Measurements from ENCODE around the gene RBMS1. TPM values are rescaled to one million over a fixed set of nuclear protein-coding genes. Genes with fewer than 3 reads are reported as not detected.

Gene RBMS1
- total and polyA plus RNA-seq, 2 of the 13 experiments (the other 11 are each of a cell fraction or from before 2014, with no cell fraction given), result 55.5 to 110 TPM

- no TSS peak for BruUV-seq (replicated peaks)
- CTCF ChIA-PET (ENCODE audit: low intra/inter-chr PET ratio, low total read pairs), result no interaction called here
- H3K4me3 ChIP-seq (replicated peaks in 1 of 3; ENCODE audit: insufficient read depth in 1 of 3, low read depth in 2 of 3, low read length in 3 of 3), result no peak overlapping the region
- no peaks in the 10 kb centered on the region for H3K27me3 ChIP-seq (ENCODE audit: control insufficient read depth in 1 of 2, insufficient read depth in 2 of 2, low read length in 2 of 2)
- H3K9ac ChIP-seq (ENCODE audit: insufficient read depth, low read depth, low read length), result no peak overlapping the region
- peaks cover 27% of the 10 kb centered on the region; the same call in 1 of the 2 replicates for H4K20me1 ChIP-seq (ENCODE audit: insufficient read depth, low read length)
- H3K4me2 ChIP-seq (ENCODE audit: low read depth, low read length), result no peak overlapping the region
- H3K36me3 ChIP-seq (replicated peaks in 1 of 2; ENCODE audit: control insufficient read depth in 1 of 2, insufficient read depth in 2 of 2, low read length in 2 of 2), result peaks cover 0 to 2% of the 10 kb centered on the region in 2 experiments; a peak in 2 of 5 replicates
- H3K4me1 ChIP-seq (ENCODE audit: insufficient read depth, low read length), result no peaks in the 10 kb centered on the region
- intact Hi-C loops (cut with micrococcal nuclease; ENCODE audit: unreplicated experiment) (no loop called here), in situ Hi-C loops (cut with HindIII; ENCODE audit: extremely low pct_ligation_motif_present, low pct_unique_long_range_greater_than_20kb) (no loop called here)
- H3K79me2 ChIP-seq (ENCODE audit: insufficient read depth, low read length), result peaks cover 21% of the 10 kb centered on the region
- 95% methylated on average over 1 of the region's 1 CpG for WGBS (ENCODE audit: low lambda C conversion rate)
- POLR2A ChIA-PET, result no interaction called here
- no peak overlapping the region for H3K27ac ChIP-seq (ENCODE audit: extremely low read length, insufficient read depth, low read length)
- H3K9me3 ChIP-seq (ENCODE audit: low read length), result no peaks in the 10 kb centered on the region
- H2AFZ ChIP-seq (ENCODE audit: low read length), result no peak overlapping the region
- DNase-seq (ENCODE audit: low spot score), result no peak
- ATAC-seq, result no peak
- FAIRE-seq, result no peak
- TF ChIP-seq ZNF839 (CRISPR knock-in tag; IDR thresholded peaks at IDR 0.05; ENCODE audit: borderline replicate concordance) (no peak), ZNF766 (CRISPR knock-in tag; IDR thresholded peaks at IDR 0.05; ENCODE audit: borderline replicate concordance) (no peak), ERF (CRISPR knock-in tag; IDR thresholded peaks at IDR 0.05) (no peak), ATF2 (CRISPR knock-in tag; IDR thresholded peaks at IDR 0.05) (no peak), ZBED4 (CRISPR knock-in tag; IDR thresholded peaks at IDR 0.05; ENCODE audit: borderline replicate concordance) (no peak), ZSCAN20 (CRISPR knock-in tag; IDR thresholded peaks at IDR 0.05; ENCODE audit: borderline replicate concordance) (no peak), ZNF235 (CRISPR knock-in tag; IDR thresholded peaks at IDR 0.05; ENCODE audit: borderline replicate concordance) (no peak), NBN (conservative IDR thresholded peaks at IDR 0.05) (no peak), ZNF282 (IDR thresholded peaks at IDR 0.05; ENCODE audit: partially characterized antibody) (no peak), PATZ1 (CRISPR knock-in tag; IDR thresholded peaks at IDR 0.05) (no peak), ZNF576 (CRISPR knock-in tag; IDR thresholded peaks at IDR 0.05) (no peak), SNAPC2 (CRISPR knock-in tag; IDR thresholded peaks at IDR 0.05) (no peak), MYC (CRISPR knock-in tag; IDR thresholded peaks at IDR 0.05; ENCODE audit: borderline replicate concordance) (no peak), ZMYM3 (CRISPR knock-in tag; IDR thresholded peaks at IDR 0.05) (no peak), BORCS8-MEF2B (CRISPR knock-in tag; IDR thresholded peaks at IDR 0.05) (no peak), ZZZ3 (CRISPR knock-in tag; IDR thresholded peaks at IDR 0.05; ENCODE audit: borderline replicate concordance) (no peak), ATF6 (CRISPR knock-in tag; conservative IDR thresholded peaks at IDR 0.05) (no peak)
Observed at GRCh38 chr2:160372010-160372356, 121.6 kb downstream of the RBMS1 start.

Measured in HepG2 (cell line).